ENCODE data around the gene TXN2. TPM values are rescaled to one million over a fixed set of nuclear protein-coding genes. Genes with fewer than 3 reads are reported as not detected.
"Not testable (repeated sequence)": the region's sequence is repeated elsewhere in the genome, so short reads cannot be mapped to it uniquely, and the experiment has no call there.

The TXN2 gene
- total RNA-seq, 1 experiment from 2014 or later: 95.1 TPM

DNA sequence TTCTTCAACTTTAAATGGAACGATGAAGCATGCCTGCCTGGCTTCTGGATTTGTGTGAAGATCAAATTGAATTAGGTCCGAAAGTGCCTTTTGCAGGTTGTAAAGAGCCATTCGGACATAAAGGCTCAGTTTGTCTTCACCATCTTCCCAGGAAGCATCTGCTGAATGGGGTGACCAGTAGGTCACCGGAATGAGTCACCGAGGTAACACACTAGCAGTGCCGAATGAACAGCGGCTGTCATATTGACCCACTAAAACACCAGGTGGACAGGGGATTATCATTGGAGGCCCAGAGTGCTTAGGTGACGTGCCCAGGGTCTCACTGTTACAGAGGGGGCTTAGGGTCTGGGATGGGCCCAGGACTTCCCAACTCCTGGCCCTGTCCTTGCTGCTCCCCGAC is 50.6 kb downstream of the TXN2 start:
- Histone ChIP-seq H2AFZ (no peak overlapping the region), H3K4me2 (peak overlapping the region; percentile 2), H4K20me1 (ENCODE audit: insufficient read depth) (no peaks in the 10 kb centered on the region), H3K4me3 (no peak overlapping the region), H3F3A (ENCODE audit: insufficient read depth, low read depth) (peaks cover 19% of the 10 kb centered on the region), H3K27ac (no peak overlapping the region), H3K9me2 (ENCODE audit: insufficient read depth) (no peaks in the 10 kb centered on the region), H3K4me1 (replicated peaks; ENCODE audit: insufficient read depth) (peaks cover 49% of the 10 kb centered on the region), H3K36me3 (ENCODE audit: low read depth) (no peaks in the 10 kb centered on the region), H3K27me3 (ENCODE audit: insufficient read depth, low read depth) (no peaks in the 10 kb centered on the region), H3K9me3 (ENCODE audit: insufficient read depth, low read depth) (no peaks in the 10 kb centered on the region), H3K79me2 (ENCODE audit: low read depth) (no peaks in the 10 kb centered on the region)
- POLR2A ChIA-PET (ENCODE audit: unreplicated experiment): no interaction called here
- no TSS peak for BruUV-seq (replicated peaks)
- intact Hi-C loops (cut with micrococcal nuclease; ENCODE audit: unreplicated experiment): no loop called here
- peak in 1 of 2 experiments; percentile 56 for DNase-seq
- no peak for TF ChIP-seq EZH2 (IDR thresholded peaks at IDR 0.05; ENCODE audit: low read depth)
- TF ChIP-seq, protein P1, sequence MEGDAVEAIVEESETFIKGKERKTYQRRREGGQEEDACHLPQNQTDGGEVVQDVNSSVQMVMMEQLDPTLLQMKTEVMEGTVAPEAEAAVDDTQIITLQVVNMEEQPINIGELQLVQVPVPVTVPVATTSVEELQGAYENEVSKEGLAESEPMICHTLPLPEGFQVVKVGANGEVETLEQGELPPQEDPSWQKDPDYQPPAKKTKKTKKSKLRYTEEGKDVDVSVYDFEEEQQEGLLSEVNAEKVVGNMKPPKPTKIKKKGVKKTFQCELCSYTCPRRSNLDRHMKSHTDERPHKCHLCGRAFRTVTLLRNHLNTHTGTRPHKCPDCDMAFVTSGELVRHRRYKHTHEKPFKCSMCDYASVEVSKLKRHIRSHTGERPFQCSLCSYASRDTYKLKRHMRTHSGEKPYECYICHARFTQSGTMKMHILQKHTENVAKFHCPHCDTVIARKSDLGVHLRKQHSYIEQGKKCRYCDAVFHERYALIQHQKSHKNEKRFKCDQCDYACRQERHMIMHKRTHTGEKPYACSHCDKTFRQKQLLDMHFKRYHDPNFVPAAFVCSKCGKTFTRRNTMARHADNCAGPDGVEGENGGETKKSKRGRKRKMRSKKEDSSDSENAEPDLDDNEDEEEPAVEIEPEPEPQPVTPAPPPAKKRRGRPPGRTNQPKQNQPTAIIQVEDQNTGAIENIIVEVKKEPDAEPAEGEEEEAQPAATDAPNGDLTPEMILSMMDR (conservative IDR thresholded peaks at IDR 0.05): no peak
- CTCF ChIA-PET: no interaction called here

DNA sequence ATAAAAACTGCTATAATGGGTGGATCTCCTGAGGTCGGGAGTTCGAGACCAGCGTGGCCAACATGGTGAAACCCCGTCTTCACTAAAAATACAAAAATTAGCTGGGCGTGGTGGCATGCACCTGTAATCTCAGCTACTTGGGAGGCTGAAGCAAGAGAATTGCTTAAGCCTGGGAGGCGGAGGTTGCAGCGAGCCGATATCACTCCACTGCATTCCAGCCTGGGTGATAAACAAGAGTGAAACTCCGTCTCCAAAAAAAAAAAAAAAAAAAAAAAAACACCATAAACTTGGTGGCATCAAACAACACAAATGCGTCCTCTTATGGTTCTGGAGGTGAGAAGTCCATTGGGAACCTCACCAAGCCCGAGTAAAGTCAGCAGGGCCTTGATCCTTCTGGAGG is 53.5 kb downstream of the TXN2 start:
- H3K27me3 ChIP-seq (ENCODE audit: insufficient read depth, low read depth); H3K4me2 ChIP-seq; H4K20me1 ChIP-seq (ENCODE audit: insufficient read depth); H3K79me2 ChIP-seq (ENCODE audit: low read depth); H3K9me3 ChIP-seq (ENCODE audit: insufficient read depth, low read depth); H3F3A ChIP-seq (ENCODE audit: insufficient read depth, low read depth); H3K27ac ChIP-seq; POLR2A ChIA-PET (ENCODE audit: unreplicated experiment); CTCF ChIA-PET; H3K9me2 ChIP-seq (ENCODE audit: insufficient read depth); DNase-seq; H3K36me3 ChIP-seq (ENCODE audit: low read depth); H2AFZ ChIP-seq; intact Hi-C loops (cut with micrococcal nuclease; ENCODE audit: unreplicated experiment); H3K4me3 ChIP-seq; BruUV-seq (replicated peaks): not testable (repeated sequence)
- H3K4me1 ChIP-seq (replicated peaks; ENCODE audit: insufficient read depth): peaks cover 27% of the 10 kb centered on the region

DNA sequence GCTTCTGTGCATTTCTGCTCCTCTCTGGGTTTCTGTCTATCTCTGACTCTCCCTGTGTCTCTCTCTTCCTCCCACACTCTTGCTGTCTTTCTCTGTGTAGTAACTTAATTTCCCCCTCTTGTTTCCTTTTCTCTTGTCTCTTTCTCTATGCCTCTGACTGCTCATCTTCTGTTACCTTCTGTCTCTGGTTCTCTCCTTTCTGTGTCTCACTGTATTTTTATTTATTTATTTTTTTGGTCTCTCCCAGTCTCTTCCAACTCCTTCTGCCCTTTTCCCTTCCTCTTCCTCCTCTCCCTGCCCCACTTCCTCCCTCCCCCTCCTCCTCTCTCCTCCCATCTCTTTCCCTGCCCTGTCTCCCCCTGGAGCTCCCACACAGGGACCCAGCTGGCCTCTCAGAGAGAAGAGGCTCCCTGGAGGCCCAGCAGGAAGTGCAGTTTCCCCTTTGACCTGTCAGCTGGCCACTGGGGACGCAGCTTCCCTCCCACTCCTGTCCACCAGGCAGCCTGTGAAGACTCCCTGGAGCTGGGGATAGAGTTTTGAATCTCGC is 55.4 kb downstream of the TXN2 start:
- intact Hi-C loops (cut with micrococcal nuclease; ENCODE audit: unreplicated experiment): no loop called here
- no peak overlapping the region for H2AFZ ChIP-seq
- ChIA-PET POLR2A (ENCODE audit: unreplicated experiment) (interaction anchor here (0.6 kb wide), 2 partner anchors 25 to 51 kb away, joined by 3 to 28 read pairs; no protein-coding TSS in a partner anchor), CTCF (interaction anchor here (0.6 kb wide), 1 partner anchor 1046 kb away, joined by 7 read pairs; no protein-coding TSS in a partner anchor)
- no peaks in the 10 kb centered on the region for H3K9me2 ChIP-seq (ENCODE audit: insufficient read depth)
- H3K4me1 ChIP-seq (replicated peaks; ENCODE audit: insufficient read depth): peaks cover 17% of the 10 kb centered on the region
- H3F3A ChIP-seq (ENCODE audit: insufficient read depth, low read depth): peaks cover 10% of the 10 kb centered on the region
- H3K27ac ChIP-seq: no peak overlapping the region
- DNase-seq: no peak
- no peaks in the 10 kb centered on the region for H3K9me3 ChIP-seq (ENCODE audit: insufficient read depth, low read depth)
- H3K4me3 ChIP-seq: no peak overlapping the region
- TF ChIP-seq, protein P1 (conservative IDR thresholded peaks at IDR 0.05): no peak
- TF ChIP-seq EZH2 (IDR thresholded peaks at IDR 0.05; ENCODE audit: low read depth): no peak
- H3K79me2 ChIP-seq (ENCODE audit: low read depth): no peaks in the 10 kb centered on the region
- H3K27me3 ChIP-seq (ENCODE audit: insufficient read depth, low read depth): no peaks in the 10 kb centered on the region
- no peak overlapping the region for H3K4me2 ChIP-seq
- BruUV-seq (replicated peaks): no TSS peak
- H4K20me1 ChIP-seq (ENCODE audit: insufficient read depth): no peaks in the 10 kb centered on the region
- no peaks in the 10 kb centered on the region for H3K36me3 ChIP-seq (ENCODE audit: low read depth)
